ENCODE data around the gene FBXL12. TPM values are rescaled to one million over a fixed set of nuclear protein-coding genes. Genes with fewer than 3 reads are reported as not detected.

FBXL12 gene
- total and polyA plus RNA-seq, 7 donors = 10.4 to 22.1 (median 14.6) TPM

- H3K4me1 ChIP-seq = peaks cover 14% of the 10 kb centered on the region
- intact Hi-C loops (cut with DNase I) = loop anchor here in 1 of 2 donors (10.0 kb wide), 1 partner anchor 144 kb away; the partner anchor contains the start of gene ZNF561
- ATAC-seq = peak; percentile 100
Observed at GRCh38 chr19:9768175-9769112, 50.4 kb downstream of the FBXL12 start, which contains the start of gene ZNF846. Gene ZNF846 (minus strand): TSS chr19:9768738. CDS start chr19:9764950, 3,788 bp downstream.

More at GRCh38 chr19:9768175-9769112, 50.4 kb downstream of the FBXL12 start, which contains the start of gene ZNF846:
- peaks cover 0 to 10% of the 10 kb centered on the region in 2 donors for H3K36me3 ChIP-seq (ENCODE audit: insufficient read depth in 1 of 2, low read depth in 1 of 2)
- no peak for TF ChIP-seq CTCF (IDR thresholded peaks at IDR 0.05)
- WGBS, 3 donors = 0 to 1% (median 0%) methylated on average over 58 to 65 of the region's 65 CpGs
- peak within 1 kb of the TSS; percentile 80 for H3K4me3 ChIP-seq
- no peaks in the 10 kb centered on the region for H3K27me3 ChIP-seq (ENCODE audit: insufficient read depth in 3 of 3, low read length in 2 of 3)
- no peaks in the 10 kb centered on the region for H3K9me3 ChIP-seq
- DNase-seq = peak; percentile 94 to 96
- H3K27ac ChIP-seq = peak within 1 kb of the TSS; percentile 93

Other genes starting within 250 kb of the FBXL12 start
- 10 to 100 TPM; 15.6 to 32.2 (median 18.0) TPM for gene ZNF121, start 234.6 kb downstream of the FBXL12 start, total RNA-seq
- gene ZNF121, start 234.6 kb downstream of the FBXL12 start, polyA plus RNA-seq = 1 to 10 TPM; 3.0 to 7.8 (median 6.1) TPM
- gene ZNF561, start 197.8 kb downstream of the FBXL12 start, total RNA-seq = 10 to 100 TPM in 3 of 4 donors, 1 to 10 TPM in 1; 8.2 to 17.9 (median 14.3) TPM
- gene ZNF561, start 197.8 kb downstream of the FBXL12 start, polyA plus RNA-seq = 10 to 100 TPM in 2 of 3 donors, 1 to 10 TPM in 1; 8.7 to 20.5 (median 19.3) TPM
- gene ZNF562, start 144.0 kb downstream of the FBXL12 start, total RNA-seq = 10 to 100 TPM in 2 of 4 donors, 1 to 10 TPM in 2; 5.1 to 17.6 (median 10.2) TPM
- gene ZNF562, start 144.0 kb downstream of the FBXL12 start, polyA plus RNA-seq = 1 to 10 TPM; 1.5 to 8.6 (median 5.0) TPM
- 1 to 10 TPM; 2.1 to 6.8 (median 4.2) TPM for gene ZNF846, start 50.3 kb downstream of the FBXL12 start, total RNA-seq
- 1 to 10 TPM; 1.7 to 6.5 (median 2.5) TPM for gene ZNF846, start 50.3 kb downstream of the FBXL12 start, polyA plus RNA-seq
- gene UBL5, start 8.8 kb upstream of the FBXL12 start, total RNA-seq = 100 to 1,000 TPM; 262 to 368 (median 315) TPM
- 100 to 1,000 TPM; 581 to 659 (median 643) TPM for gene UBL5, start 8.8 kb upstream of the FBXL12 start, polyA plus RNA-seq
- gene PIN1, start 16.2 kb upstream of the FBXL12 start, total RNA-seq = 10 to 100 TPM; 49.6 to 64.4 (median 56.9) TPM
- gene PIN1, start 16.2 kb upstream of the FBXL12 start, polyA plus RNA-seq = 10 to 100 TPM; 63.9 to 81.1 (median 68.1) TPM
- 1 to 10 TPM in 3 of 4 donors, under 1 TPM in 1; 0.48 to 5.1 (median 1.4) TPM for gene OLFM2, start 117.4 kb upstream of the FBXL12 start, total RNA-seq
- gene OLFM2, start 117.4 kb upstream of the FBXL12 start, polyA plus RNA-seq = 1 to 10 TPM in 1 of 3 donors, under 1 TPM in 2; 0.88 to 1.0 (median 0.90) TPM
- 10 to 100 TPM in 1 of 4 donors, 1 to 10 TPM in 3; 3.7 to 10.6 (median 8.0) TPM for gene COL5A3, start 191.4 kb upstream of the FBXL12 start, total RNA-seq
- 1 to 10 TPM; 4.6 to 8.9 (median 8.5) TPM for gene COL5A3, start 191.4 kb upstream of the FBXL12 start, polyA plus RNA-seq
- gene RDH8, start 194.4 kb upstream of the FBXL12 start, total RNA-seq = not detected
- not detected for gene RDH8, start 194.4 kb upstream of the FBXL12 start, polyA plus RNA-seq